ENCODE measurements around the gene GLI3.

GLI3 gene

GRCh38 chr7:42236976-42237810 lies at the start of gene GLI3:
GLI3 (minus strand) TSS chr7:42237209; CDS start chr7:42223253, 13,956 bp downstream.
- DNase-seq: no peak

- DNase-seq: no peak
Measured at GRCh38 chr7:42285383-42285824, 48.4 kb upstream of the GLI3 start.

DNA sequence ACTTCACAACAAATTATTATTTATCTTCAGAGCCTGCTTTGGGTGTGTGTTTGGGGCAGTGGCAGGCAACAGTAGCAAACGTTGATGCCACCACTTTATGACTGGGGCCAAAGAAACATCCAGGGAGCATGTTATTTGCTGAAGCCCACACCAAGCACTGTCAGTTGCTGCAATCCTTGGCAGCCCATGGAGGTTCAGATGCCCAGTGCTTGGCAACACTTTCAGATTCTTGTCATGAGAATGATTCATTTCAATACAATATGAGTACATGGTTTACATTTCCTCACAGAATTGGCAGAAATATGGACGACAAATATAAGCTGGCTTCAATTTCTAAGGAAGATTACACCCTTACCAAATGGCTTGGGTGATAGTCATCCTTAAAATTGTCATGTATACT lies 46.5 kb upstream of the GLI3 start:
- no peak for DNase-seq

GRCh38 chr7:42278344-42278743 lies 41.3 kb upstream of the GLI3 start:
- no peak for DNase-seq

- DNase-seq: no peak
Measured at GRCh38 chr7:42274053-42274452, 37.0 kb upstream of the GLI3 start.

- no peak for DNase-seq
Measured at GRCh38 chr7:42272793-42273665, 36.0 kb upstream of the GLI3 start.

DNA sequence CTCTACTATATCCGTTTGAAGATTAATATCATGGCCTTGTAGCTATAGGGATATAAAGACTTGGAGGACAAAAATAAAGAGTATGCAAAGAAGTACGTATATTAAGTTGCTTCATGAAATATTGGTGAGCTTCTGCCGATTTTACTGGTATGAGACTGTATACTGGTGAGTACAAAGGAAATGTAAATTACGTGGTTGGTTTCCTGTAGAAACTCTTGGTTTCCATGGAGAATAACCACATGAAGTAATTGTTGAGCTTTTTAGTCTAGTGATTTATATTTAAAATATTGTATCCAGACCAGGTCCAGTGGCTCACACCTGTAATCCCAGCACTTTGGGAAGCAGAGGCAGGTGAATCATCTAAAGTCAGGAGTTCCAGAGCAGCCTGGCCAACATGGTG lies 32.2 kb upstream of the GLI3 start:
- DNase-seq: no peak

DNA sequence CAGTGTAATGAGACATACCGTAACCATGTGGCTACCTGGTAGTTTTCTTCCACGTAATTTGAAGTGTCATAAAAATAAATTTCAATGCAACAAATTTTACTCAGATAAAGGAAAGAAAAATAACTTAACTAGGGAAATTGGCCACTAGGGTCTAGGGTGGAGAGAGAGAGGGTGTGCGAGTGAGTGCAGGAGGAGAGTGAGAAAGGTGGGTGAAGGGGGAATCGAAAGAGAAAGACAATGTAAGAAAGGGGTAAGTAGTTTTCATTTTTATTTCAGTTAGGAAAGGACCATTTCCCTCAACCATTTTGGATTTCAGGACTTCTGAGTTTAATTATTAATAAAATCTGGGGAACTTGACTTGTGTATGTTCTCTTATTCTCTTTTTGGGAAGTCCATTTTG lies 27.7 kb upstream of the GLI3 start:
- no peak for DNase-seq

DNA sequence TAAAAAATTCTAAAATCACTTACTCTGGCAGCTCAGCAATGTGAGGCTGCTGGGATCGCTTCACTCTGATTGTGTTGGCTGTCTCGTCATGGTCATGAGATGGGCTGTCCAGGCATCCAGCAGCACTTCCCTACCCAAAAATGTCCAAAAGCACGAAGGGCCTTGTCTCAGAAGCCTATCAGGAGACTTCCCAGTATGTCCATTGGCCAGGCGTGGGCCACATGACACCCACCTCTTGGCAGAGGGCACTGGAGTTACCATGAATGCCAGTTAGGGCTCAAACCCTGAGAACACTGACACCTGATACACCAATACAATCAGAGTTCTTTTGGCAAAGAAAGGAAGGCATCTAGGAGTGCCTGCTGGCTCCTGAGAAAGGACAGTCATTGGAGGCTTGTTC lies 27.0 kb upstream of the GLI3 start:
- DNase-seq: no peak

- DNase-seq: no peak
Measured at GRCh38 chr7:42262964-42263363, 26.0 kb upstream of the GLI3 start.

DNA sequence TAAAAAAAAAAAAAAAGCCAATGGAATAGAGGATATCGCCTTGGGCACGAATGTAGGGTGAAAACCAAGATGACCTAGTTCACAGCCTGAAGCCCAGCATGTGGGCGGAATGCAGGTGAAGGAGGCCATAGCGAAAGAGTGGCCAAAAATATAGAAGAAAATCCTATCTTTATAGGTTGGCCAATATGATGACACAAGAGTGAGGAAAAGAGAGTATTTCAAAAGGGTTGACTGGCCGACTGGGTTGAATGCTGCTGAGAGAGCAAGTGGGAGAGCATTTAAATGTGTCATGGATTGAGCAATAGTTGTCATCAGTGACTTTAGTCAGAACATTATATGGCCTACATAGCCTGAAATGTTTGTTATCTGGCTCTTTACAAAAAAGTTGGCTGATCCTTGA lies 17.2 kb upstream of the GLI3 start:
- DNase-seq: no peak

DNA sequence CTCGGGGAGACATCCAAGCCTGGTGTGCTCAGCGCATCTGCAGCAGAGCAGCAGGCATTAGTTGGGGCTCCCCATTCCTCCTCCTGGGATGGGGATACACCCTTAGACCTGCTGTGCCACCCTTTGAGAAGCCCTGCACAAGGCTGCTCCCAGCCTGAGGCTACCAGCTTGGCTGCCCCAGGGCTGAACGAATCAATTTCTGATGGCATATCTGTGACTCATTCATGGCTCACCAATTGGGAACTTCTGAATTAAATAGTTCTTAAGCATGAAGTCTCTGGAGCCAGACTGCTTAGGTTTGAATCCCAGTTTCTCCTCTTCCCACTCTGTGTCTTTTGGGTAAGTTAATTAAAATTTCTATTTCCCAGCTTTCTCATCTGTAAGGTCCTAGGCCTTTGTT lies 16.3 kb upstream of the GLI3 start:
- no peak for DNase-seq

GRCh38 chr7:42250411-42250810 lies 13.4 kb upstream of the GLI3 start:
- no peak for DNase-seq

- no peak for DNase-seq
Measured at GRCh38 chr7:42248579-42248978, 11.6 kb upstream of the GLI3 start.

- no peak for DNase-seq
Measured at GRCh38 chr7:42247301-42247700, 10.3 kb upstream of the GLI3 start.

DNA sequence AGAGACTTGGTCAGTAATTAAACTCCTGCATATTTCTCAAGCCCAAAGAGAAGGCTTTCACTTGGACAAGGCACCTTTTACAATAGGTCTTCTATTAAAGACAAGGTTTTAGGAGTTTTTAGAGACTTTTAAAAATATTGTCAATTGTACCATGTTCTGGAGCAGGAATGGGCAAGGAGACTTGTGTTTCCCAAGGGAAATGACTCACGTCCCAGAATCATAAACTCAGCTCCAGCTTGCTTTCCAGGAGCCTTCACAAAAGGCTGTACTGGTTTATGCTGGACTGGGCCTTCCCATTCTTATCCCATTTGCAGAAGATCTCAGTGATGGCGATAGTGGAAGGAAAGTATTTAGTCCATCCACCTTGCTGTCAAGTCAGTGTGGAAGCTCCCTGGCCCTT lies 7.8 kb upstream of the GLI3 start:
- no peak for DNase-seq

- DNase-seq: no peak
Measured at GRCh38 chr7:42242381-42242780, 5.4 kb upstream of the GLI3 start.

DNA sequence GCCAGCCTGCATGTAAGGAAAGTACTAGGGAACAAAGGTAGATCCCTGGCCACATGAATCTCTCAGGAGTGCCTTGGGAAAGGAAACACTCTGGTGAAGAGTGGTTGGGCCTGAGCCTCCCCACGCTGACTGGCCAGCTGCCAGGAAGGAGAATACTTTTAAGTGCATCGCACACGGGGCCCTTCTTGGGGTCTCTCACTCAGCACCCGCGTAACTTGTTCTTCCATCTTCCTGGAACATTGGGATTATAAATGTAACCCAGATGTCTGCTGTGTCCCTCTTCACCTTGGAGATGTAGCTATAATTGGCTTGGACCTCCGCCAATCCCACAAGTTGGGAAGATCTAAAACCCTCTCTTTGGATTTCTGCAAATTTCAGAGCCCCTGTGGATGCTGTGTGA lies 4.4 kb upstream of the GLI3 start:
- DNase-seq: no peak

DNA sequence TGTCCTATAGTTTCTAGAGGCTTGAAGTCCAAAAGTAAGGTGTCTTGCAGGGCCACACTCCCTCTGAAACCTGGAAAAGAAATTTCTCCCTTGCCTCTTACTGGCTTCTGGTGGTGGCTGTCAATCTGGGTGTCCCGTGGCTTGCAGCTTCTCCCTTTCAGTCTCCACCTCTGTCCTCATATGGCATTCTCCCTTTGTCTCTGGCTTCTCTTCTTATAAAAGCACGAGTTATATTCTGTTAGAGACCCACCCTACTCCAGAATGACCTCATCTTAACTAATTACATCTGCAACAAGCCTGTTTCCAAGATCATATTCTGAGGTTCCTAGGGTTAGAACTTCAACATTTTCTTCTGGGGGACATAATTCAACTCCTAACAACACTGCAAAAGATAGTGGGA lies 3.4 kb upstream of the GLI3 start:
- DNase-seq: no peak

GRCh38 chr7:42238709-42239366 lies 1.8 kb upstream of the GLI3 start:
- DNase-seq: no peak

GRCh38 chr7:42237811-42238541 lies 967 bp upstream of the GLI3 start:
- DNase-seq: no peak

- DNase-seq: no peak
Measured at GRCh38 chr7:42236266-42236975, 588 bp downstream of the GLI3 start.
